Lower lobe of right lung (tissue), 2 donors: ENCODE data around the gene ALKBH5. TPM values are rescaled to one million over a fixed set of nuclear protein-coding genes. Genes with fewer than 3 reads are reported as not detected.

Experiments
- ATAC-seq, 2 donors: fragments of 200-7000 bp; cut with Tn5 transposase; one replicate each; pipeline ENCODE4 v1.9.1; 2020 to 2022; ENCODE audit warnings: mild to moderate bottlenecking in 2 of 2, moderate library complexity in 2 of 2
- DNase-seq: peaks from one replicate; pipeline ENCODE4 v3.0.0-alpha.2; 2020
- H3K27ac ChIP-seq: fragments of 200-600 bp; one replicate; pipeline ENCODE4 v1.8.0; 2022
- H3K27me3 ChIP-seq: fragments of 200-600 bp; one replicate; pipeline ENCODE4 v1.8.0; 2022; ENCODE audit warnings: low read depth
- H3K36me3 ChIP-seq: fragments of 200-600 bp; one replicate; pipeline ENCODE4 v1.8.0; 2022; ENCODE audit warnings: mild to moderate bottlenecking
- H3K4me1 ChIP-seq: fragments of 200-600 bp; one replicate; pipeline ENCODE4 v1.8.0; 2022
- H3K4me3 ChIP-seq: fragments of 200-600 bp; one replicate; pipeline ENCODE4 v1.8.0; 2022; ENCODE audit warnings: mild to moderate bottlenecking
- H3K9me3 ChIP-seq: fragments of 200-600 bp; one replicate; pipeline ENCODE4 v1.8.0; 2022
- CTCF ChIP-seq: fragments of 200-600 bp; IDR thresholded peaks from one replicate; pipeline ENCODE4 v1.8.0; 2022; ENCODE audit warnings: antibody characterized with exemption, mild to moderate bottlenecking
- intact Hi-C: fragments of 100-400 bp; cut with DNase I; formaldehyde crosslinking; loops from one replicate; pipeline ENCODE4 v1.11.0; 2022
- total RNA-seq: library from RNA; stranded (reverse); fragmentation: NEBNext Ultra II Directional; extraction: Animal tissue kit (Norgen Biotek cat#: 25700); gene quantifications from one replicate; pipeline ENCODE4 v1.2.1, GENCODE V29; 2021
- donor health status: DM: no; HTN: yes; CAD: no; lungs with severe emphysema.

Gene ALKBH5
- total RNA-seq, 1 donor from 2014 or later: 100 TPM

- Histone ChIP-seq H3K4me3 (no peak overlapping the region), H3K4me1 (peaks cover 18% of the 10 kb centered on the region), H3K9me3 (no peaks in the 10 kb centered on the region), H3K27ac (no peak overlapping the region), H3K36me3 (peaks cover 99% of the 10 kb centered on the region), H3K27me3 (no peaks in the 10 kb centered on the region)
- no peak for TF ChIP-seq CTCF
- no peak for DNase-seq
- ATAC-seq: no peak
- intact Hi-C loops: no loop called here
Observed at GRCh38 chr17:18250708-18251107, 67.1 kb downstream of the ALKBH5 start.

- Histone ChIP-seq H3K4me1 (peaks cover 21% of the 10 kb centered on the region), H3K9me3 (no peaks in the 10 kb centered on the region), H3K36me3 (peaks cover 99% of the 10 kb centered on the region), H3K4me3 (no peak overlapping the region), H3K27ac (no peak overlapping the region), H3K27me3 (no peaks in the 10 kb centered on the region)
- no peak for TF ChIP-seq CTCF
- ATAC-seq (no peak), DNase-seq (no peak)
- intact Hi-C loops: no loop called here
Observed at GRCh38 chr17:18251204-18251603, 67.6 kb downstream of the ALKBH5 start.

- ATAC-seq (no peak), DNase-seq (no peak)
- no peak overlapping the region for H3K4me3 ChIP-seq
- intact Hi-C loops: no loop called here
- H3K4me1 ChIP-seq: peaks cover 30% of the 10 kb centered on the region
- TF ChIP-seq CTCF: no peak
- H3K27ac ChIP-seq: no peak overlapping the region
- H3K27me3 ChIP-seq: no peaks in the 10 kb centered on the region
- no peaks in the 10 kb centered on the region for H3K9me3 ChIP-seq
- H3K36me3 ChIP-seq: peaks cover 94% of the 10 kb centered on the region
Observed at GRCh38 chr17:18252160-18252559, 68.5 kb downstream of the ALKBH5 start.

- DNase-seq: no peak
- no peaks in the 10 kb centered on the region for H3K9me3 ChIP-seq
- TF ChIP-seq CTCF: no peak
- intact Hi-C loops: no loop called here
- peaks cover 83% of the 10 kb centered on the region for H3K36me3 ChIP-seq
- no peak for ATAC-seq
- no peaks in the 10 kb centered on the region for H3K27me3 ChIP-seq
- no peak overlapping the region for H3K4me3 ChIP-seq
- peaks cover 27% of the 10 kb centered on the region for H3K4me1 ChIP-seq
- no peak overlapping the region for H3K27ac ChIP-seq
Observed at GRCh38 chr17:18253187-18253884, 69.7 kb downstream of the ALKBH5 start.

- peaks cover 25% of the 10 kb centered on the region for H3K4me1 ChIP-seq
- no peak overlapping the region for H3K4me3 ChIP-seq
- H3K9me3 ChIP-seq: no peaks in the 10 kb centered on the region
- no peak for DNase-seq
- H3K27me3 ChIP-seq: no peaks in the 10 kb centered on the region
- no peak for ATAC-seq
- no peak for TF ChIP-seq CTCF
- H3K27ac ChIP-seq: no peak overlapping the region
- peaks cover 74% of the 10 kb centered on the region for H3K36me3 ChIP-seq
- intact Hi-C loops: no loop called here
Observed at GRCh38 chr17:18253947-18254821, 70.6 kb downstream of the ALKBH5 start.
